IMR-90 (cell line): ENCODE measurements around the gene PPP1R13B. TPM values are rescaled to one million over a fixed set of nuclear protein-coding genes. Genes with fewer than 3 reads are reported as not detected.

Experiments used
- ATAC-seq: fragments of 200-7000 bp; cut with Tn5 transposase; 2 replicates; pipeline ENCODE4 v1.9.1; 2020; ENCODE audit warnings: low read depth, mild to moderate bottlenecking, moderate library complexity
- BruUV-seq: library from RNA; stranded (reverse); fragments of 400-500 nt; replicated peaks from 2 replicates; lab custom pipeline; 2021; lab: Mats Ljungman, UMichigan
- CTCF ChIA-PET: fragments of 300-600 bp; formaldehyde crosslinking; extraction: SDS; loops from one replicate; lab custom pipeline; 2021; ENCODE audit warnings: antibody characterized with exemption; lab: Yijun Ruan, JAX
- POLR2A ChIA-PET: fragments of 300-600 bp; sonication (Branson Sonifier 250); formaldehyde crosslinking; loops from one replicate; lab custom pipeline; 2022; ENCODE audit warnings: antibody characterized with exemption; ENCODE audit not compliant: unreplicated experiment; lab: Charles Lee
- DNase-seq: peaks from one replicate; pipeline ENCODE4 v3.0.0; 2013
- H2AFZ ChIP-seq: replicated peaks from 2 replicates; pipeline ENCODE3; 2013; ENCODE audit warnings: low read length, mild to moderate bottlenecking; ENCODE audit not compliant: poor library complexity
- H2AK5ac ChIP-seq: 2 replicates; pipeline ENCODE4 v1.6.1; 2013; ENCODE audit warnings: low read depth, low read length, inconsistent platforms
- H2AK9ac ChIP-seq: replicated peaks from 2 replicates; pipeline ENCODE3; 2013; ENCODE audit warnings: mild to moderate bottlenecking, low read depth, low read length, moderate library complexity; ENCODE audit not compliant: poor library complexity
- H2BK120ac ChIP-seq: 2 replicates; pipeline ENCODE4 v1.6.1; 2013; ENCODE audit warnings: low read depth, low read length, inconsistent platforms
- H2BK15ac ChIP-seq: 3 replicates; pipeline ENCODE4 v1.6.1; 2013; ENCODE audit warnings: low read depth, low read length, inconsistent platforms
- H2BK20ac ChIP-seq: 2 replicates; pipeline ENCODE4 v1.6.1; 2013; ENCODE audit warnings: low read depth, mild to moderate bottlenecking, inconsistent platforms, low read length, moderate library complexity
- H2BK5ac ChIP-seq: 2 replicates; pipeline ENCODE4 v1.6.1; 2013; ENCODE audit warnings: mild to moderate bottlenecking, low read depth, low read length, inconsistent platforms; ENCODE audit not compliant: poor library complexity, severe bottlenecking
- H3K14ac ChIP-seq: replicated peaks from 2 replicates; pipeline ENCODE4 v1.6.1; 2013; ENCODE audit warnings: low read depth, low read length, inconsistent platforms
- H3K18ac ChIP-seq: 2 replicates; pipeline ENCODE4 v1.6.1; 2013; ENCODE audit warnings: low read depth, low read length, control low read depth
- H3K23ac ChIP-seq: 2 replicates; pipeline ENCODE4 v1.6.1; 2013; ENCODE audit warnings: low read depth, low read length, inconsistent platforms
- H3K27ac ChIP-seq: 2 replicates; pipeline ENCODE4 v1.5.1; 2013; ENCODE audit warnings: mild to moderate bottlenecking, control low read depth, low read length; ENCODE audit not compliant: insufficient read depth
- H3K27me3 ChIP-seq: 2 replicates; pipeline ENCODE4 v1.6.1; 2013; ENCODE audit warnings: low read length; ENCODE audit not compliant: control insufficient read depth, insufficient read depth
- H3K36me3 ChIP-seq: 2 replicates; pipeline ENCODE4 v1.6.1; 2013; ENCODE audit warnings: low read length, mixed read lengths; ENCODE audit not compliant: control insufficient read depth, insufficient read depth
- H3K4ac ChIP-seq: 2 replicates; pipeline ENCODE4 v1.6.1; 2013; ENCODE audit warnings: low read depth, low read length, inconsistent platforms
- H3K4me1 ChIP-seq: 2 replicates; pipeline ENCODE4 v1.6.1; 2013; ENCODE audit warnings: low read length, mixed read lengths; ENCODE audit not compliant: control insufficient read depth, insufficient read depth
- H3K4me2 ChIP-seq: 2 replicates; pipeline ENCODE4 v1.6.1; 2013; ENCODE audit warnings: low read depth, mild to moderate bottlenecking, control low read depth, low read length, moderate library complexity
- H3K4me3 ChIP-seq: 2 replicates; pipeline ENCODE4 v1.5.1; 2013; ENCODE audit warnings: low read depth, mild to moderate bottlenecking, control low read depth, low read length, moderate library complexity; ENCODE audit not compliant: insufficient read depth
- H3K56ac ChIP-seq: 2 replicates; pipeline ENCODE4 v1.6.1; 2013; ENCODE audit warnings: low read length, inconsistent platforms; ENCODE audit not compliant: insufficient read depth; ENCODE audit errors: extremely low read depth
- H3K79me1 ChIP-seq, 2 experiments: 2 replicates each; pipeline ENCODE4 v1.6.1; 2013; ENCODE audit warnings: low read length in 2 of 2, inconsistent platforms in 1 of 2, low read depth in 1 of 2
- H3K9ac ChIP-seq: 2 replicates; pipeline ENCODE4 v1.6.1; 2013; ENCODE audit warnings: low read depth, low read length, control low read depth
- H3K9me1 ChIP-seq: 2 replicates; pipeline ENCODE4 v1.6.1; 2013; ENCODE audit warnings: low read length, inconsistent platforms; ENCODE audit not compliant: insufficient read depth
- H3K9me3 ChIP-seq: 2 replicates; pipeline ENCODE4 v1.6.1; 2013; ENCODE audit warnings: low read length; ENCODE audit not compliant: control insufficient read depth, insufficient read depth
- H4K20me1 ChIP-seq: 2 replicates; pipeline ENCODE4 v1.6.1; 2013; ENCODE audit warnings: low read length, inconsistent platforms; ENCODE audit not compliant: insufficient read depth
- H4K5ac ChIP-seq: 2 replicates; pipeline ENCODE4 v1.6.1; 2013; ENCODE audit warnings: mild to moderate bottlenecking, low read depth, low read length, control low read depth
- H4K8ac ChIP-seq, 2 experiments: 2 replicates each; pipeline ENCODE4 v1.6.1; 2013; ENCODE audit warnings: low read depth in 2 of 2, low read length in 2 of 2, control low read depth in 1 of 2, inconsistent platforms in 1 of 2
- H4K91ac ChIP-seq: 2 replicates; pipeline ENCODE4 v1.6.1; 2013; ENCODE audit warnings: low read depth, low read length, inconsistent platforms; ENCODE audit not compliant: insufficient read depth
- BHLHE40 ChIP-seq: fragments of 150-350 bp; IDR thresholded peaks from 2 replicates; pipeline ENCODE4 v1.6.1; 2016; ENCODE audit warnings: mild to moderate bottlenecking, low read depth, low read length
- CEBPB ChIP-seq: IDR thresholded peaks from 2 replicates; pipeline ENCODE4 v1.6.1; 2012; ENCODE audit warnings: low read depth, low read length, improper control_type of control experiment
- CHD1 ChIP-seq: IDR thresholded peaks from 2 replicates; pipeline ENCODE4 v1.6.1; 2012; ENCODE audit warnings: low read depth, low read length, improper control_type of control experiment
- FOS ChIP-seq: fragments of 150-350 bp; IDR thresholded peaks from 2 replicates; pipeline ENCODE4 v1.6.1; 2016; ENCODE audit warnings: low read depth, low read length
- MAFK ChIP-seq: IDR thresholded peaks from 2 replicates; pipeline ENCODE4 v1.6.1; 2012; ENCODE audit warnings: low read depth, low read length, improper control_type of control experiment
- MAZ ChIP-seq: IDR thresholded peaks from 2 replicates; pipeline ENCODE4 v1.6.1; 2012; ENCODE audit warnings: low read depth, mild to moderate bottlenecking, low read length, improper control_type of control experiment, moderate library complexity, borderline replicate concordance
- MXI1 ChIP-seq: IDR thresholded peaks from 2 replicates; pipeline ENCODE4 v1.6.1; 2012; ENCODE audit warnings: low read depth, mild to moderate bottlenecking, low read length, moderate library complexity, borderline replicate concordance
- POLR2A ChIP-seq: IDR thresholded peaks from 2 replicates; pipeline ENCODE4 v1.6.1; 2012; ENCODE audit warnings: mild to moderate bottlenecking, low read depth, low read length
- RCOR1 ChIP-seq: IDR thresholded peaks from 2 replicates; pipeline ENCODE4 v1.6.1; 2012; ENCODE audit warnings: mild to moderate bottlenecking, low read length, improper control_type of control experiment; ENCODE audit not compliant: insufficient replicate concordance
- RFX5 ChIP-seq: IDR thresholded peaks from 2 replicates; pipeline ENCODE4 v1.8.0; 2012; ENCODE audit warnings: low read depth, mild to moderate bottlenecking, low read length, moderate library complexity
- SMC3 ChIP-seq: fragments of 150-350 bp; IDR thresholded peaks from 2 replicates; pipeline ENCODE4 v1.6.1; 2016; ENCODE audit warnings: low read depth, mild to moderate bottlenecking, antibody characterized with exemption, low read length, moderate library complexity
- WGBS, 2 experiments: methylation state at CpG; one replicate each; pipeline versions ENCODE4 v1.1.5 to v1.1.7; 2013; ENCODE audit warnings: missing lambda C conversion rate in 2 of 2; ENCODE audit not compliant: insufficient read length in 1 of 2; ENCODE audit errors: extremely low coverage in 2 of 2; 5-methylcytosine and 5-hydroxymethylcytosine counted together
- dilution Hi-C: fragments of 300-500 bp; cut with HindIII; formaldehyde crosslinking; loops from one replicate; pipeline ENCODE4 v1.14.3; 2018; ENCODE audit warnings: low sequenced_read_pairs; ENCODE audit not compliant: unreplicated experiment
- in situ Hi-C: fragments of 300-500 bp; cut with MboI; formaldehyde crosslinking; loops from 3 replicates; pipeline ENCODE4 v1.14.3; 2019; ENCODE audit warnings: low sequenced_read_pairs, inconsistent platforms, mixed read lengths
- intact Hi-C: fragments of 100-400 bp; cut with micrococcal nuclease; formaldehyde crosslinking; loops from 2 replicates; pipeline ENCODE4 v1.10.0; 2022
- polyA plus RNA-seq, 3 experiments: library from polyadenylated mRNA; depleted of rRNA; stranded (reverse); fragments of >200 nt; gene quantifications; 2 replicates each; pipeline ENCODE4 v1.2.3, GENCODE V29; 2012; ENCODE audit warnings: low replicate concordance in 1 of 3
- total RNA-seq: library from RNA; depleted of rRNA; stranded (reverse); fragments of >200 nt; gene quantifications from 2 replicates; pipeline ENCODE4 v1.2.3, GENCODE V29; 2012
- TF ChIP-seq, protein P1 (sequence below): fragments of 150-350 bp; IDR thresholded peaks from 2 replicates; pipeline ENCODE4 v1.6.1; 2016; ENCODE audit warnings: low read depth, mild to moderate bottlenecking, low read length, moderate library complexity, borderline replicate concordance
- TF ChIP-seq, protein P2 (sequence below): fragments of 150-350 bp; IDR thresholded peaks from 2 replicates; pipeline ENCODE4 v1.6.1; 2017; ENCODE audit warnings: mild to moderate bottlenecking, antibody characterized with exemption, low read length, low read depth
- TF ChIP-seq, protein P3 (sequence below): conservative IDR thresholded peaks from 2 replicates; pipeline ENCODE4 v1.5.1; 2012; ENCODE audit warnings: mild to moderate bottlenecking, low read depth, low read length, improper control_type of control experiment

PPP1R13B gene
- total and polyA plus RNA-seq, 2 of the 4 experiments (the other 2 are of a cell fraction): 1.6 to 2.8 TPM

DNA sequence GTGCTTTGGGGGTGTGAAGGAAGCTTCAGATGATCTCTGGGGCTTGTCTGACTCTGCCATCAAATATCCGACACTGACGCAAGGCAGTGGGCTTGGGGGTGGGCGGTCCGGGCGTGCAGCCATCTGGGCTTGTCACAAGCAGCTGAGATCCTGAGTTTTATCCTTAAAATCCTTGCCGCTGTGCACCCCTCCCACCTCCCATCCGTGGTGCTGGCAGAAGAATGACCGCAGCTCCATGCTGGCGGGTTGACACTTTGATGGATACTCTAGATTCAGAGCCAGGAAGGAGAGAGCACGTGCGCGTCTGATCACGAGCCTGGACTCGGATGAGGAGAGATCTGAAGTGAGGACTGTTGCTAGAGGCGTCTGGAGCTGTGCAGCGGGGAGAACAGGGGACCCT, 128.8 kb downstream of the PPP1R13B start:
- Histone ChIP-seq H2BK5ac (no peak overlapping the region), H3K79me1 (peaks cover 31 to 74% of the 10 kb centered on the region in 2 experiments), H3K4me1 (peaks cover 10% of the 10 kb centered on the region), H3K27me3 (no peaks in the 10 kb centered on the region), H3K9me1 (peaks cover 10% of the 10 kb centered on the region), H2BK15ac (no peak overlapping the region), H4K8ac (no peak overlapping the region), H2AK5ac (no peak overlapping the region), H3K56ac (no peak overlapping the region), H4K5ac (no peak overlapping the region), H2AK9ac (peak overlapping the region; percentile 47), H3K18ac (no peak overlapping the region), H3K36me3 (no peaks in the 10 kb centered on the region), H3K27ac (no peak overlapping the region), H3K4me2 (peak overlapping the region; percentile 30; the same call in 1 of the 2 replicates), H3K14ac (no peak overlapping the region), H2BK120ac (no peak overlapping the region), H4K91ac (no peak overlapping the region), H3K23ac (no peak overlapping the region), H3K9me3 (no peaks in the 10 kb centered on the region), H2BK20ac (no peak overlapping the region), H3K4ac (no peak overlapping the region), H3K9ac (no peak overlapping the region), H2AFZ (peak overlapping the region; percentile 53), H4K20me1 (peaks cover 59% of the 10 kb centered on the region), H3K4me3 (no peak overlapping the region)
- dilution Hi-C loops: no loop called here
- ChIA-PET POLR2A (no interaction called here), CTCF (no interaction called here)
- DNase-seq (peak; percentile 87), ATAC-seq (no peak)
- intact Hi-C loops: loop anchor here (5.0 kb wide), 1 partner anchor 264 kb away; no protein-coding TSS in a partner anchor
- WGBS, 2 experiments: 19% methylated on average over 9 of the region's 16 CpGs; no CpG with 5 or more reads in 1 of the 2 experiments
- BruUV-seq: no TSS peak
- in situ Hi-C loops: no loop called here
- peak; percentile 93 for TF ChIP-seq BHLHE40
- TF ChIP-seq, protein P1, sequence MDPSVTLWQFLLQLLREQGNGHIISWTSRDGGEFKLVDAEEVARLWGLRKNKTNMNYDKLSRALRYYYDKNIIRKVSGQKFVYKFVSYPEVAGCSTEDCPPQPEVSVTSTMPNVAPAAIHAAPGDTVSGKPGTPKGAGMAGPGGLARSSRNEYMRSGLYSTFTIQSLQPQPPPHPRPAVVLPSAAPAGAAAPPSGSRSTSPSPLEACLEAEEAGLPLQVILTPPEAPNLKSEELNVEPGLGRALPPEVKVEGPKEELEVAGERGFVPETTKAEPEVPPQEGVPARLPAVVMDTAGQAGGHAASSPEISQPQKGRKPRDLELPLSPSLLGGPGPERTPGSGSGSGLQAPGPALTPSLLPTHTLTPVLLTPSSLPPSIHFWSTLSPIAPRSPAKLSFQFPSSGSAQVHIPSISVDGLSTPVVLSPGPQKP: no peak
- no peak for TF ChIP-seq MAFK
- TF ChIP-seq CHD1: no peak
- no peak for TF ChIP-seq SMC3
- peak; percentile 69; the same call in 1 of the 2 replicates for TF ChIP-seq MXI1
- peak; percentile 65 for TF ChIP-seq CEBPB
- TF ChIP-seq MAZ: 0 out of 2 replicates have a peak, but pooled peaks have one; percentile 9
- no peak for TF ChIP-seq RCOR1
- 0 out of 2 replicates have a peak, but pooled peaks have one; percentile 8 for TF ChIP-seq FOS
- TF ChIP-seq POLR2A: no peak
- no peak for TF ChIP-seq RFX5
- TF ChIP-seq, protein P2, sequence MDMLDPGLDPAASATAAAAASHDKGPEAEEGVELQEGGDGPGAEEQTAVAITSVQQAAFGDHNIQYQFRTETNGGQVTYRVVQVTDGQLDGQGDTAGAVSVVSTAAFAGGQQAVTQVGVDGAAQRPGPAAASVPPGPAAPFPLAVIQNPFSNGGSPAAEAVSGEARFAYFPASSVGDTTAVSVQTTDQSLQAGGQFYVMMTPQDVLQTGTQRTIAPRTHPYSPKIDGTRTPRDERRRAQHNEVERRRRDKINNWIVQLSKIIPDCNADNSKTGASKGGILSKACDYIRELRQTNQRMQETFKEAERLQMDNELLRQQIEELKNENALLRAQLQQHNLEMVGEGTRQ: peak; percentile 66
- TF ChIP-seq, protein P3, sequence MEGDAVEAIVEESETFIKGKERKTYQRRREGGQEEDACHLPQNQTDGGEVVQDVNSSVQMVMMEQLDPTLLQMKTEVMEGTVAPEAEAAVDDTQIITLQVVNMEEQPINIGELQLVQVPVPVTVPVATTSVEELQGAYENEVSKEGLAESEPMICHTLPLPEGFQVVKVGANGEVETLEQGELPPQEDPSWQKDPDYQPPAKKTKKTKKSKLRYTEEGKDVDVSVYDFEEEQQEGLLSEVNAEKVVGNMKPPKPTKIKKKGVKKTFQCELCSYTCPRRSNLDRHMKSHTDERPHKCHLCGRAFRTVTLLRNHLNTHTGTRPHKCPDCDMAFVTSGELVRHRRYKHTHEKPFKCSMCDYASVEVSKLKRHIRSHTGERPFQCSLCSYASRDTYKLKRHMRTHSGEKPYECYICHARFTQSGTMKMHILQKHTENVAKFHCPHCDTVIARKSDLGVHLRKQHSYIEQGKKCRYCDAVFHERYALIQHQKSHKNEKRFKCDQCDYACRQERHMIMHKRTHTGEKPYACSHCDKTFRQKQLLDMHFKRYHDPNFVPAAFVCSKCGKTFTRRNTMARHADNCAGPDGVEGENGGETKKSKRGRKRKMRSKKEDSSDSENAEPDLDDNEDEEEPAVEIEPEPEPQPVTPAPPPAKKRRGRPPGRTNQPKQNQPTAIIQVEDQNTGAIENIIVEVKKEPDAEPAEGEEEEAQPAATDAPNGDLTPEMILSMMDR: no peak
